GM21619 (cell line): ENCODE measurements around the gene SP2.

ENCODE experiments used
- ATAC-seq: cut with Tn5 transposase; IDR thresholded peaks from one replicate; pipeline ENCODE4 v1.9.1; 2021; ENCODE audit not compliant: unreplicated experiment

The SP2 gene

GRCh38 chr17:47869114-47869513 is 26.9 kb upstream of the SP2 start:
- no peak for ATAC-seq

DNA sequence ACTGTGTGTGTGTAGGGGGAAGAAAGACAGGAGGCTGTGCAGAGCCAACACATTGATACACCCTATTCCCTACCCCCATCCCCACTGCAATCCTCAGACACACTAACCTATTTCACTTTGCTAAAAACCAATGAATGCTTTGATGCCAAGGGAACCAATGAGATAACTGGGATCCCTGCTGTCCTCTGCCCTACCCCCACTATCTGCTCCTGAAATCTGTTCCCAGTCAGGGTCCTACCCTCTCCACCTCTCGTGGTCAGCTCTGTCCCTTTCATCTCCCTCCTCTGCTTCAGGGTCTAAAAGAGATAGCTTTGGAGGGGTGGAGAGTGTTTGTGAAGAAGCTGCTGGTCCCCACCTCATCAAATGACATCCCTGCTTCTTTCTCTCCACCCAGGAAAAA is 26.0 kb upstream of the SP2 start:
- ATAC-seq: no peak

- ATAC-seq: no peak
Measured at GRCh38 chr17:47871048-47871447, 25.0 kb upstream of the SP2 start.

- ATAC-seq: no peak
Measured at GRCh38 chr17:47872019-47872650, 23.9 kb upstream of the SP2 start.

GRCh38 chr17:47872651-47873161 is 23.3 kb upstream of the SP2 start:
- no peak for ATAC-seq

DNA sequence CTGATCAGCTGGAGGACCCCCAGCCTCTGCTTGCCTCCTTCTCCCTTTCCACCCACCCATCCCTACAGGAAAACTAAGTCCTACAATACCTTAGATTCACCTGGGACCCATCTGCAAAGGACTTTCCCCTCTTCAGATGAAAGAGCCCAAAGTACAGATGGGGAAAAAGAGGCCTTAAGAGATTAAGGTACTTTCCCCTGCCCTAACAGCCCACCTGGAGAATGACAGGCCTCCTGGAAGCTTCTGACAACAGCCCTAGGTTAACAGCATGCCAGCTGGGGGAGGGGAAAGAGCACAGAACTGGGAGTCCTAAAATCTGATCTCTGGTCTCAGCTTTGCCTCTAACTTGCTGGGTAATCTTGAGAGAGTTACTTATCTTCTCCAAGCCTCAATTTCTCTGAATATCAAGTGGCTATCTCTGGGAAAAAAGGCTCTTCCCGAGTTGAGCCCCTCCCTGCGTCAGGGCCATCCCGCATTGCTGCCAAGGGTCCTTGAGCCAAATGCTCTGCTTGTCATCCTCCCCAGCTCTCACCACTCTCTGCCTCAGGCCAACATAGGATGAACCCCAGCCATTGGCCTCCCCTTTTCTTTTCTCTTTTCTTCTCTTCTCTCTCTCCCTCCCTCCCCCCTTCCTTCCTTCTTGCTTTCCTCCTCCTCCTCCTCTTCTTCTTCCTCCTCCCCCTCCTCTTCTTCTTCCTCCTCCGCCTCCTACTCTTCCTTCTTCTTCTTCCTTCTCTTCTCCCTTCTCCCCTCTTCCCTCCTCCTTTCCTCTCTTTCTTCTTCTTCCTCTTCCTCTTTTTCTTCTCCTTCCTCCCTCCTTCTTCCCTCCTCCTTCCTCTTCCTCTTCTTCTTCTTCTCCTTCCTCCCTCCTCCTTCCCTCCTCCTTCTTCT is 22.6 kb upstream of the SP2 start:
- ATAC-seq: no peak

DNA sequence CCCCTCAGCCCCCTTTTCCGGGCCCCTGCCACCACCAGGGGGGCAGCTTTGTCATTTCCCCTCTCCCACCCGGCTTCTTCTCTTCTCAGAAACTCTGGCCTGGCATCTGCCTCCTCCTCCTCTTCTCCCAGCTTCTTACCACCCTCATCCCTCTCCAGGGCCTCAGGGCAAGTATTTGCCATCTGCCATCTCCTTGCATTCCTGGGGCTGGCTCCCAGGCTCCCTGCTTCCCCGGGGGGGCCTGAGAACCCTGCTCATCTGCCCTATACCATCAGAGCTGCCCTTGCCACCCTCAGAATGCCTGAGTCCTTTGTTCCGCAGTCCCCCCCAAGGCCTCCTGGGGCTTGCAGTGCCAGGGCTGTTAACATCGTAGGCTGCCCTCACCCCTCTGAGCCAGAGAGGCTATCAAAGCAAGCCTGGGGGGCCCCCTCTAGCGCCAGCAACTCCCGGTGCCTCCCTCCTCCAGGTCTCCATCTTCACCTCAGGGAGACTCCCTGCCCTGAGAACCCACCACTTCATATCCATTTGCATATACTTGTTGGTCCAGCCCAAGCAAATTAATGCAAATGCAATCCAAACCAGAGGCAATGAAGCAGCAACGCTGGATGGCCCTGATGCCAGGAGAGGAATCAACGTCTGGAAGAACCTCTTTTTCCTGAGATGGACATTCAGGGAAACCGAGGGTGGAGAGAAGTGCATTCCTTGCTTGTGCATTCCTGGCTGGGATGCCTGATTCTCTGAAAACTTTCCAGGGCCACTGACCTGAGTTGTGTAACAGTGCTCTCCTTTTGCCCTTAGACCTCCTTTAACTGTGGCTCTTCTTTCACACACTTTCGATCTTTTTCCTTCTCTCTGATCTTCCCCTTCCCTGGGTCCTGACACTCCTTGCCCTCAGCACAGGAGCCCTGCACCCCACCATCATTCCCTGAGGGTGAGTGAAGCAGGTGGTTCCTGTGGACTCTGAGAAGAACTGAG is 20.7 kb upstream of the SP2 start:
- ATAC-seq: no peak

- ATAC-seq: no peak
Measured at GRCh38 chr17:47877368-47878034, 18.5 kb upstream of the SP2 start.

- no peak for ATAC-seq
Measured at GRCh38 chr17:47878203-47879027, 17.6 kb upstream of the SP2 start.

GRCh38 chr17:47879028-47879585 is 16.9 kb upstream of the SP2 start:
- ATAC-seq: no peak

- ATAC-seq: no peak
Measured at GRCh38 chr17:47879776-47880454, 16.1 kb upstream of the SP2 start.

DNA sequence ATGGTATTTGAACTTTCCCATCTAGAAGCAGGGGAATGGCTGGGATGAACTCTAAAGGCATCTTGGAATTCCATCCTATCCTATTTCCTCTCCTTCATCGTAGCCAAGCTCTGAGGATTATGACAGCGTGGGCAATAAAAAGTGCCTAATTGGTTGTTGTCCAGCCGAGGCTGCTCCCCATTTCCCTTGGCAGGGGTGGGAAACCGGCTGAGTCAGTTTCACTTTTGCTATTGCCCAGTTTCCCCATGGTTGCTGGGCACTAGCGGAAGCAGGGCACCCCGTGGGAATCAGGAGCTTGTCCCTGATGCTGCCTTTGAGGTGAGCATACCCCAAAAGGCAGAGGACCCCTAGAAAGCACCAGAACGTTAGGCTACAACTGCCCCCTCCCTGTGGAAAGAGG is 13.8 kb upstream of the SP2 start:
- no peak for ATAC-seq

GRCh38 chr17:47882695-47883588 is 13.1 kb upstream of the SP2 start:
- ATAC-seq: no peak

DNA sequence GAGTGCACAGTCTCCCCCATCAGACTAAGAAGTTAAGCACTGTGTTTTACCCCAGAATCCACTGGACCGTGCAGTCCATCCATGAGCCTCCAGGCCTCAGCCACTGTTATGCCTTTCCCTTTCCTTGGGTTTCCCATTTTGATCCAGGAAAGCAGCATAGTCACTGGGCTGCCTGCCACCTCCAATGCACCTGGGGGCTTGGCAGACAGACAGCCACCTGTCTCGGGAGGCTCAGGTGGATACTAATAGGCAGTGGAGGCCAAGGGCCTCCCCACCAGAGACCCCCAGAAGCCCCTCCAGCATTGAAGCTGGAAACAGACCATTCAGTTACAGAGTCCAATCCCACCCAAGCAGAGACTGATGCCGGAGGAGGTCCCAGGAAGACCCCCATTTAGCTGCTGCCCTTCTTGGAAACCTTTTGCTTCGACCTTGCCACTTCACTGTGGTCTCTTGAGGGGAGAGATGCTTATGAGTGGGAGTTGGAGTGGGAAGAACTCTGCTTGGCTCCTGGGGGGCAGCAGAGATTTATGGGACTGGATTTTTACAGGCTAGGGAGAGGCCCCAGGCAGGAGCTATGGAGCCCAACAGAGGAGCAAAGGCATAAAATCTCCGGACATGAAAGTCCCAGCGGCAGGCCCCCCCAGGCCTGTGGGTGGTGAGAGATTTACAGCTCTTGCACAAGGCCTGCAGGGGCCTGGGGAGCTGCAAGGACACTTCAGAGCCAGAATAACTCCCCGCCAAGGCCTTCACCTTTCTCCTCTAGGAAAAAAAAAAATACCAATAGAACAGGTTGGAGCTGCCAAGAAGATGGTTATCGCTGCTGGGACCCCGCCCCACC is 12.2 kb upstream of the SP2 start:
- no peak for ATAC-seq

DNA sequence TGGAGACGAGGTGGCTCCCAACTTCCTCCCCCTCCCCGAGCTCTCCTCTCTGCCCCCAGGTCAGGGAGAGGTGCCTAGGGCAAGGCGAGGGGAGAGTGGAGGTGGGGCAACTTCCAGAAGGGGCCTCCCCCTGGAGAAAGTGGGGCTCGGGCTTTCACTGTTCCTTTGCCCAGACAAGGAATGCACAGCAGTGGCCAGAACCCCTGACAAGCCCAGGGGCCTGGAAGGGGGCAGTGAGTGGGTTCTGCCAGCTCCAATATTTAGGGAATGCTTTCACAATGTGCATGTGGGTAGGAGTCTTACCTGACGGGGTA is 11.7 kb upstream of the SP2 start:
- ATAC-seq: no peak

GRCh38 chr17:47884905-47885730 is 10.9 kb upstream of the SP2 start:
- no peak for ATAC-seq
